Measurements from ENCODE around the gene PHACTR2. TPM values are rescaled to one million over a fixed set of nuclear protein-coding genes. Genes with fewer than 3 reads are reported as not detected.

The PHACTR2 gene
- total RNA-seq, 1 donor from 2014 or later = 44.8 TPM

DNA sequence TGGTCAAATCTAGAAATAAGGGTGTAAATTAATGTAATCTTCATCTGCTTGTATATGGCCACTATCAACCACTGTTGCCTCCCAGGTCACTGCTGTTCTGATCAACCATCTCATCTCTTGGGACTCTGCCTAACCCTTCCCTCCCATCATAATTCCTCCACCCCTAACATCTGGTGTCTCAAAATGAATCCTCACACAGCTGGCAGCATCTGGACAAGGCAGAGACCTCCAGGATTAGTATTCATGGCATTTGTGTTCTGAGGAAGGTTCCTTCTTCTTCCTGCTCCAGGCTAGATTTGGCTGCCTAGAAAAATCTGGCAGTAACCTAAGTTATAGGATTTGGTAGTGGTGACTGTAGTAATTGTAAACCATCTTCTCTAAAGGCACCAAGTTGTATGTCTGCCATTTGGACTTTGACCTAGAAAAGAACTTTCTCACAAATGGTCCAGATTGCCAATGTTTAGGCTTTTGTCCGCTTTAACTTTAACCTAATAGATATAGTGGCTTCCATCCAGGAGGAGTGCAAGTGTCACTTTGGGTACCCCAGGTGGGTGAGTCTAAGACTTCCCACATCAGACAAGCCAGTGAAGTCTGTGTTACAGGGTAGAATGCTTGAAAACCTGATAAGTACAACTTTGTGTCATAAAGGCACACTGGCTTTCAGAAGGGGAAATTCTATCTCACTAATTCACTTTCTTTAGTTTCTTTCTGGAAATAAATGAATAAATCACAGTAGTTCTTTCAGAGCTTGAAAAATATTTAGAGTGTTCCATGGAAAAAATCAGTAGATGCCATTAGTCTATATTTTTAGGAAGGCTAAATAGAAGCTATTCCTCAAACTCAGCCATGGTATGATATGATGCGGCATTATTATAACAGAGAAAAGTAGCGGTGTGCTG lies 3.0 kb upstream of the PHACTR2 start:
- intact Hi-C loops (cut with micrococcal nuclease) = loop anchor here (5.0 kb wide), 1 partner anchor 162 kb away; the partner anchor contains the start of gene FUCA2

DNA sequence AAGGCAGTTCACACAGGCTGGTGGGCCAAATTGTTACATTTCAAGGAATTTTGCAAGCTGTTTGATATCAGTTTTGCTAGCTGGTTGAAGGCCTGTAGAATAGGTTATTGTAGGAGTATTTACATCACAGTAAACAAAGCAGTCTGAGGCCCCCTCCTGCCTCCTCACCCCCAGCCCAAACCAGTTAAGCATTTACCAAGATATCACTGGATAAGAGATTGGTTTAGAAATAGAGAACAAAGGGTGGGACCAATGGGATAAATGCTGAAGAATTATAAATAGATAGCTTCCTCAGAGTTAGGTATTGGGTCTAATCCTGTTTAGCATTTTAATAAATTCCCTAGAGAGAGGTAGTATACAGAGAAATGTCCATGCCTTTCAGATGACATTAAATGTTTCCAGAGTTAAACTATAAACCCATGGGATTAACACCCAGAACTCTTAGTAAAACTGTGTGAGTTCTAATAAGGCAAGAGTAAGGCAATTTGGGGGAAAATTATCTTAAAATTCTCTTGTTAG lies 2.3 kb upstream of the PHACTR2 start:
- intact Hi-C loops (cut with micrococcal nuclease) = loop anchor here (5.0 kb wide), 1 partner anchor 163 kb away; the partner anchor contains the start of gene FUCA2

DNA sequence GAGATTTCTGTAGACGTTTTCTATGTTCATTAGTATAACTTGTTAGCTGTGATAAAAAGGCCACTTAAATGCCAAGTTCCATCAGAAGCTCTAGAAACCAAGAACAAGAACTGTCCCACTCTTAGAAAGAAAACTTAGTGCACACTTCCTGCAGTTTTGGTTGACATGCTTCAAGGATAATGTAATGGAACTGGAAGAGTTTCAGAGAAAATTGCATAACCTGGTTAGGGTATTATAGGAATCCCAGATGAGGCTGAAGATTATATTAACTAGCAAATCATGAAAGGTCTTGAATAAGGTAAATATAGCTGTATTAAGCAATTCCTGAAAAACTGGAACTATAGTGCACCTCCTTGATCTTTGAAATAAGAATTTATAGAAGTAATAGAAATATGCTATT lies 1.8 kb upstream of the PHACTR2 start:
- intact Hi-C loops (cut with micrococcal nuclease) = loop anchor here (5.0 kb wide), 1 partner anchor 164 kb away; the partner anchor contains the start of gene FUCA2

DNA sequence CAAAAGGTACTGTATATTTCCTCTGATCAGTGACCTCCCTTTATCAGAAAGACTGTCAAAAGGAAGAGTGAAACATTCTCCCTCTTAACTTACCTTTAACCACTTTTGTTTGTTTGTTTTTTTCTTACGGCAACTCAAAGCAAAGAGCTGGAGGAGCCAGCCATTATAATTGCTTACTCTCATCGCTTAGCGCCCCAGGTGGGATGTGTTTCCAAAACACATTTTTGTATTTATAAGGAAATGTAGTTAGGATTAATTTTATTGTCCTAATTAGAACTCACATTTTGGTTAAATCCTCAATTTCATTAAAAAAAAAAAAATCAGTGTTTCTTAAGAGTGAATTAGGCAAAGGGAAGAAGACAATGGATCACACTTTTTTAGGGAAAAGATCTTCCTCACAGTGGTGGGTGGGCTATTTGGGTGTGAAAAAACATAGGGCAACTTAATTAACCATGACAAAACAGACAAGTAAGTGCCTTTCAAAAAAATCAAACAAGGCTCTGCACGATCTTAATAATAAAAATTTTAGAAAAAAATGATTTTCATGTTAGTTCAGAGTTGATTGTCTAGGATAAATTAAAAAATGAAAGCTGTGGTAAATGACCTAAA lies 1.2 kb upstream of the PHACTR2 start:
- intact Hi-C loops (cut with micrococcal nuclease) = loop anchor here (5.0 kb wide), 1 partner anchor 164 kb away; the partner anchor contains the start of gene FUCA2

DNA sequence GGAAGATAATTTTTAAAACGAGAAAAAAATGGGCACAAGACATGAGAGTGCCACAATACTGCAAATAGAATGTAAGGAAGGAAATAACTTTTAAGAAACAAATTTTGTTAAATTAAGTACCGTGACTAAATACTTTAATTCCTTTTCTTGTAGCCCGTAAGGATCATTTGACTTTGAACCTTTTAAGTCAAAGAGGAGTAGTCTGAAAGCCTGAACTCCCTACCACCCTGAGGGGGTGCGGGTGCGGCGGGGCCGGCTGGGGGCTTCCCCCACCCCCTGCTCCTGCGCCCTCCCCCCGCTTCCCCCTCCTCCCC lies 231 bp upstream of the PHACTR2 start:
- intact Hi-C loops (cut with micrococcal nuclease) = loop anchor here (5.0 kb wide), 1 partner anchor 165 kb away; the partner anchor contains the start of gene FUCA2

DNA sequence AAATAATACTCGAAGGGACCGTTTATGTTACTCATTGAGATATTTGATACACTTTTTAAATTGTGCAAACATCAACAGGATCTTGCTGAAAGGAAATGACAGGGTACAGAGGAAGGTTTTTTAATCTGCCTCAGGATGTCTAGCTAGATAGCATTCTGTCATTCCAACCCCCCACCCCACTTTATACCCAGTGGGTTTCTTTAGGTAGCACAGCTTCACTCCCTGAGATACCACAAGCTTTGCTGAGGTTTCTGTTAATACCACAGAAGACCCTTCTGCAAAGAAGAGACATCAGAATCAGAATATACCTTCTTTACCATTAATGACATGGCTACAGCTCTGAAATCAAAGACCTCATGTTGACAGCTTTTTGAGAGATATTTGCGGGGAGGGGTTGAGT lies 1.3 kb downstream of the PHACTR2 start:
- intact Hi-C loops (cut with micrococcal nuclease) = loop anchor here (2.0 to 5.0 kb wide), 4 partner anchors 104 to 228 kb away; partner anchors contain the start of genes ADAT2, FUCA2 and PEX3

DNA sequence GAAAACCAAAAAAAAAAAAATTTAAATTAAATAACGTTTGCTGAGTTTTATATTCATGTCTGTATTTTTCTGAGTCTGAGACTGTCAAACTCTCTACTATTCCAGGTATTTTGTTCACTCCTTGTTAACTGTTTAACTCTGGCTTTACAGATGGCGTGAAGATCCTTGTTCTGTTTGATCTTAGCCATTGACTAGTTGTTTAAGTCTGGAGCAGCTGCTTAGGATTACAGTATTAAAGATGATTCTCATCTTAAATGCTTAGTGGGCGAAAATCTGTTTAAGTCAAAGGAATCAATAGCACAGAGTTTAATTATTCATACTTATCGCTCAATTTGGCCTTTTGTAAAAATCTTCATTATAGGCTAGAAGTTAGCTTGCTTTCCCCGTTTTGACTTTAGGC lies 2.4 kb downstream of the PHACTR2 start:
- intact Hi-C loops (cut with micrococcal nuclease) = no loop called here

DNA sequence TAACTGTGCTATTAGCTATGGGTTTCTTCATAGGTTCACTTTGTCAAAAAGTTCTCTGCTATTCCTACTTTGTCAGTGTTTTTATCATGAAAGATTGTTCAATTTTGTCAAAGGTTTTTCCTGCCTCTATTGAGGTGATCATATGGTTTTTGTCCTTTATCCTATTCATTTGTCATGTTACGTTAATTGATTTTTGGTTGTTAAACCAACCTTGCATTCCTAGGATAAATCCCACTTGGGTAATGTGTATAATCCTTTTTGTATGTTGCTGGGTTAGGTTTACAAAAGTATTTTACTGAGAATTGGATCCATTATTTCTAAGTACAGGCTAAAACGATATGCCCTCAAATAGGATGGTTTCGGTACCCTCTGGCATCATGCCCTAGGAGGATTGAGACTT lies 5.0 kb downstream of the PHACTR2 start:
- intact Hi-C loops (cut with micrococcal nuclease) = no loop called here

DNA sequence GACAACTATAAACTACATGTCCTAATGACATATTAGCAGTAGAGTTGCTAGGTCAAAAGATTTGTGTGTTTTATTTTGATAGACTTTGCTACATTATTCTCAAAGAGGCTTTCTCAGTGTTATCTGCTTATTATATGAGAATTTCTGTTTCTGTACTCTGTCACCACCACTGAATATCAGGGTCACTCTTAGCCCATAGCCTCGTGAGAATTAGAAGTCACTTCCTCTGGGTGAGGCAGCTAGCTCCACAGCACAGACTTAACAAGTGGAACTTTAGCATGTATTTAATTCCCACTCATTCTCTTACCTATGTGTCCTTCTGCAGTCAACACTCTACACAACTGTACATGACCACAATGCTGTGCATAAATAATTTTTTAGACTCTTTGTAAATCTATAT lies 6.7 kb downstream of the PHACTR2 start:
- intact Hi-C loops (cut with micrococcal nuclease) = no loop called here

DNA sequence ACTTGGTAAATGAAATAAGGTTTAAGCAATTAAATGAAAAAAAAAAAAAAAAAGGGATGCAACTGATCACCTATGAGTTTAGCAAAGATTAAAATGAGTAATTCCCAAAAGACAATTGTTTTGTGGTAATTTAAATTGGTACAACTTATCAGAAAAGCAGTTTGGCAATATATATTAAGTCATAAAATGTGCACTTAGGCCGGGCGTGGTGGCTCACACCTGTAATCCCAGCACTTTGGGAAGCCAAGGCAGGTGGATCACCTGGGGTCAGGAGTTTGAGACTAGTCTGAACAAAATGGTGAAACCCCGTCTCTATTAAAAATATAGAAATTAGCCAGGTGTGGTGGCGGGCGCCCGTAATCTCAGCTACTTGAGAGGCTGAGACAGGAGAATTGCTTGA lies 7.9 kb downstream of the PHACTR2 start:
- intact Hi-C loops (cut with micrococcal nuclease) = no loop called here

DNA sequence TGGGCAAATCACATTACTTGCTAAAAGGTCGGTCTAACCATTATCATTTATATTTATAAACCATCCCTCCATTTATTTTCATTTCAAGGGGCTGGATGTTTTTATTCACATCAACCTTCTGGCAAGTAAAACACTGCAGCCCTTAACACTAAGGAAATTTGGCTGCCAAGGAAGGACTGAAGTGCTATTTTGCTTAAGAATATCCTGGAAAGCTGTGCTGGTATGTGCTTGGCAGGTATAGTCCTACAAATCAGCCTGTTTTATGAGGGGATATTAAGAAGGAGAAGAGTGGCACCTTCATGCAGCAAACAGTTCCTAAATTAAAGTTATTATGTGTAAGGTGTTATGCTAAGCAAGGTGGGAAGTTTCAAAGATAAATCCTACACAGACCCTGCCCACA lies 9.8 kb downstream of the PHACTR2 start:
- intact Hi-C loops (cut with micrococcal nuclease) = no loop called here

DNA sequence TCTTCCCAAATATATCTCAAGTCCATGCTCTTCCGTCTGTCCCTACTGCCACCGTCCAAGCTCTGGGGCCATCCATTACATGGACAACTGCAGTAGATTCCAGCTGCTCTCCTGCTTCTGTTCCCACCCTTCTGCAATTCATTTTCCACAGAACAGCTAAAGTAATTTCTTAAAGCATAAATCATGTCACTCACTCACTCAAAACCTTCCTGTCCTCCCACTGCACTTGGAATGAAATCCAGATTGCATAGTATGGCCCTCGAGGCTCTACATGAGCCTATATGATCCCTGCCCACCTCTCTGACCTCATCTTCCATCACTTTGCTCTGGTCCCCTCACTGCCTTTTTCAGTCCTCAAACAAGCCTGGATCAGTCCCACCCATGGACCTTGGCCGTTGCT lies 10.9 kb downstream of the PHACTR2 start:
- intact Hi-C loops (cut with micrococcal nuclease) = no loop called here

DNA sequence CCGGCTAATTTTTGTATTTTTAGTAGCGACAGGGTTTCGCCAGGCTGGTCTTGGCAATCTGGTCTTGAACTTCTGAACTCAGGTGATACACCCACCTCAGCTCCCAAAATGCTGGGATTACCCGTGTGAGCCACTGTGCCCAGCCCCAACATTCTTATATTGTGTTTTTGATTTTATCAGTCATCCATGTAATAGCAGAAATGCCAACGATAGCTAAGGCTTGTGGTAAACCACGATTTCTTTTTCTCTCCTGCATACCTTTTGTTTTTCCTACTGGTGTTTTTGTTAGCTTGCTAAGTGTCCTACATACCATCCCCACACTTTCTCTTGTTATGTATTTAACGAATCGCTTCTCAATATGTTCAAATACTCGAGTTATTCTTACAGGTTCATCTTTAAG lies 12.1 kb downstream of the PHACTR2 start:
- intact Hi-C loops (cut with micrococcal nuclease) = no loop called here

DNA sequence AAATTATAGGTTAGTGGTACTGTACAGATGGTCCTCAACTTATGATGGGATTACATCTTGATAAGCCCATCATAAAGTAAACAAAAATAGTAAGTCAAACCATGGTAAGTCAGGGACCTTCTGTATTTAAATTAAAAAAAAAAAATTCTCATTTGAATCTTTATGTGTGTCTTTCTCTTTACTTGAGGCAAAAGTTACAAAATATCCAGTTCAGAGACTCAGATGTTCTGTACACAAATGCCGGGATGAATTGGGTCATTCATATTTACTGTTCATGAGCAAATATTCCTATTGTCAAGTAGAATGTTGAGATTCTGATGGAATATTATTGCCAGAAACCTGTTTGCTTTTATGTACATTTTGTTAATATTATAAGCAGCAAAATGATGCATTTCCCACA lies 13.4 kb downstream of the PHACTR2 start:
- intact Hi-C loops (cut with micrococcal nuclease) = no loop called here

DNA sequence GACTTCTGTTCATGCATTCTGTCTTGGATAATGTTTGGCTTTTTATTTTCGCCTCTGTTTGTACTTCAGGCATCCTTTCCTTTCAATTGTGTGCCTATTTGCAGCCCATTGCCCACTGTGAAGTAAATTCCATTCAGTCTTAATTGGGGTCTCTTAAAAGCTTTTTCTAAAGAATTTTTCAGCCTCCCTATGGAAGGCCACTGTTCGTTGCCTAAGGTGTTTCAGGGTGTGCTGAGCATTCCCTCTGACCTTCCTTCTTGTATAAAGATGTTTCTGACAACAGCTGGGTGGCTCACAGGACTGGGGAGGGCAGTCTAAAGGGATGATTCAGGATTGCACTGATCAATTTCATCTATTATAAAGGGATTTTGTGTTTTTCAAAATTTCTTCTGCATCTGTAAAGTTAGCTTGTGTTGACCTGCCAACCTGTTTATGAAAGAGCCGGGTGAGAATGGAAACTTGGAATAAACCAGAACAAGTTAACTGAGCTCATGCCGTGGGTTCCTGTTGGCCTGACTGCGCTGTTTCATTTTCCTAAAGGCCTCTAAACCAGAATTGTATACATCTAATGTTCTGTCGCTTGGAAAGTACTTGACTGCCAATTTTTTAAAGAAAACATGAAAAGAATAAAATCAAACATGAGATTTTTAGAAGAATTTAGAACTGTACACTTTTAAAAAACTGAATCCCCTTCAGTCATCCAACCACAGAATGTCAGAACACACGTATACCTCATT lies 14.3 kb downstream of the PHACTR2 start:
- intact Hi-C loops (cut with micrococcal nuclease) = no loop called here

DNA sequence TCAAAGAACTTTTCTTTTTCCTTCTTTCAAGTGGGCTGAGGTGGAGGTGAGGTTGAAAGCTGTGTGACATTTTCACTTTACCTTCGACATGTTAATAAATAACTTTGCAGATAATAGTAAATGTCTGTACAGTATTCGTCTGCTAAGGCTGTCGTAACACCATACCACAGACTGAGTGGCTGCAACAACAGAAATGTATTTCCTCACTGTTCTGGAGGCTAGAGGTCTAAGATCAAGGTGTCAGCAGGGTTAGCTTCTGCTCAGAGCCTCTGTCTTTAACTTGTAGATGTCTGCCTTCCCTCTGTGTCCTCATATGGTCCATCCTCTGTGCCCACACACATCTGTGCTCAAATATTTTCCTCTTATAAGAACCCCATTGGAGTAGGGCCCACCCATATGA lies 14.9 kb downstream of the PHACTR2 start:
- intact Hi-C loops (cut with micrococcal nuclease) = no loop called here

DNA sequence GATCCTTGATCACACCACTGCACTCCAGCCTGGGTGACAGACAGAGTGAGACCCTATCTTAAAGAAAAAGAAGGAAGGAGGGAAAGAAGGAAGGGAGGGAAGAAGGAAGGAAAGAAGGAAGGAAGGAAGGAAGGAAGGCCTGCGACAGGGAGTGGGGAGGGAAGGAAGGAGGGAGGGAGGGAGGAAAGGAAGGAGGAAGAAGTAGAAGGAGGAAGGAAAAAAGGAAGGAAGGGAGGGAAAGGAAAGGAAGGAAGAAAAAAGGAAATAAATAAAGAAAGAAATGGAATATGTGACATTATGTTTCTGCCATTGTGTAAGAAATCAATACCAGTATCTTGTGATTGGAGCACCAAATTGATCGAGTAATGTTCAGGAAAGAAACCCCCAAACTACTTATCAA lies 16.2 kb downstream of the PHACTR2 start:
- intact Hi-C loops (cut with micrococcal nuclease) = no loop called here

DNA sequence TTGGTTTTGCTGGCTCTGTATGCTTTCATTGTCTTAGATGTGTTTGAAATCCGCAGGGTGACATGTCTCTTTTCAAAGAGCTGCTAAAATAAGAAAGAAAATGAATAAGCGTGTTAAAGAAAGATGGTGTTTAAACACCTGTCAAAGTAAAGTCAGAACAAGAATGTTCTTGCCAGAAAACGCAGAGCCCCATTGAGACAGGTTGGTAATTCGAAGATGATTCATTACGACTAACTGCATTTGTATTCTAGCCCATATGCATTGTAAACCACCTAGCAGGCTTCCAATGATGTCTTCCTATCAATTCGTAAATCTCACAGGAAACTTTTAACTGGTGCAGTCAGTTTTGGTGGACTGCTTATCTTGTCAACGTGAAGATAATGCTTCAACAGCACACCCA lies 16.8 kb downstream of the PHACTR2 start:
- intact Hi-C loops (cut with micrococcal nuclease) = no loop called here

DNA sequence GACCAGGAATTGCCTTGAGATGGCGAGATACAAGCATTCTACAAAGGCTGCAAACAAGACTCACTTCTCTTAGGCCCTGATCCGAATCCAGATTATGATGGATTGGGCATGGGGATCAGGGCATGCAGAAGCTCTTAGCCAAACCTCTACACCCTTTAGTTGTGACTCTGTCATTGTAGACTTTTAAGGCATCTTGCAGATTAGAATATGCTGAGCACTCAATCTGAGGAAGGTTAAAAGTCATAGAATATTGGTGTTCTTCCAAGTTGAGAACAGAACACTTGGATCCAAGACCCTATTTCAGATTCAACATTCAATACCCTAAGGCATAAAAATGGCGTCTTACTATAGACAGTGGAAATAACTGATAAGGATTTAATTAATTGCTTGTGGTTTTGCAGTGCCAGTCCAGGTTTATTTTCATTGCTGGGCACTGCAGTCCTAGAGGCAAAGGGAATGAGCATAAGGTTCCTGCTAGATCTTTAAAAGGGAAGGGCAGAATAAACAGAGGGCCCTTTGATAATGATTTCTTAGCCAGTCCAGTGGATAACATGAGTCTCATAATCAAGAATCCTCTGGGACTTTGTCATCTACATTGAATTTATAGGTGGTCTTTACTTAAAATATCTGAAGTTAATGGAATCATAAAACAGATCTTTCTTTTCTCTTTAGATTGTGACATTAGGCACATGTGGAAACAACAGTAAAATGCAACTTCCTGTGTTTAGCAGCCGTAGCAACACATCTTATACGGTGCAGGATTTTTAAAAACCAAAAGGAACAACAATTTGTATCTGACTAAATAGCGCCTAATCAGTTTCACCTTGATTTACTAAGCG lies 17.6 kb downstream of the PHACTR2 start:
- intact Hi-C loops (cut with micrococcal nuclease) = no loop called here

DNA sequence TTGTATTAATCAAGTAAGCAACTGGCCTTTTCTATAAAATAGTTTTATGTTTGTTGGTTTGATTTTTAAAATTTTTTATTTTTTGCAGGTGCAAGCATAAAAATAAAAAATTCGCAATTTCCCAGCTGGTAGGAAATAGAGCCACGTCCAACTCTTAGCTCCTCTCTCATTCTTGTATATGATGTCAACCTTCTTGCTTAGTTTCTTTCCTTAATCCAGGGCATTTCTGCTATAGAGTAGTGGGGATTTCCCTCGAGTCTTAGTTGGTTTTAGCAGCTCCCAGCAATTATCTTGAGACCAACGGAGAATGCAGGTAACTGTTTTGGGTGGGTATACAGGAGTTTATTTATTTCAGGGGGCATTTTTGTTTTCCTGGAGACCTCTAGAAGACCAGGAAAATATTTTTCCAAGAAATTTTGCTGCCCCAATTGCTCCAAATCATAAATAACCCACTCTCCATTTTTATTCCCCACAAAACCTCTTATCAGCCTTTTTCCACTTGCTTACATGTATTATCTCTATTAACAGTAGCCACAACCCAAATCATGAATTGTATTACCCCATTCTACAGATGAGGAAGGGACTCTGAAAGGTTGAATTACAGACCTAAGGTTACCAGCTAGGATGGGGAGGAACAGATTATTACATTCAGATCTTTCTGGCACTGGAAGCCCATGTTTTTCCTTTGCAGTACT lies 18.4 kb downstream of the PHACTR2 start:
- intact Hi-C loops (cut with micrococcal nuclease) = no loop called here

Data from T-helper 1 cell treated with Interleukin-12 subunit alpha and Interleukin-12 subunit beta and Interleukin-4 antibody, amounts not matched to agents 30 ng/mL and 1 ng/mL, for 36 hours (primary cell).